ENCODE results near the gene RAB7A.
"Not testable (repeated sequence)": the region's sequence is repeated elsewhere in the genome, so short reads cannot be mapped to it uniquely, and the experiment has no call there.

The RAB7A gene

GRCh38 chr3:128815318-128816064, 89.5 kb downstream of the RAB7A start:
- DNase-seq (ENCODE audit: low read depth in 2 of 2), result no peak

- no peak for DNase-seq (ENCODE audit: low read depth in 2 of 2)
These were observed 92.3 kb downstream of the RAB7A start for GRCh38 chr3:128818186-128818787.

GRCh38 chr3:128820252-128820839, 94.4 kb downstream of the RAB7A start:
- DNase-seq (ENCODE audit: low read depth in 2 of 2), result no peak

- DNase-seq (ENCODE audit: low read depth in 2 of 2), result no peak
These were observed 97.0 kb downstream of the RAB7A start for GRCh38 chr3:128823008-128823407.

GRCh38 chr3:128823631-128824030, 97.6 kb downstream of the RAB7A start:
- DNase-seq (ENCODE audit: low read depth in 2 of 2), result no peak

- DNase-seq (ENCODE audit: low read depth in 2 of 2), result no peak
These were observed 98.3 kb downstream of the RAB7A start for GRCh38 chr3:128824132-128824850.

- no peak for DNase-seq (ENCODE audit: low read depth in 2 of 2)
These were observed 99.2 kb downstream of the RAB7A start for GRCh38 chr3:128825117-128825725.

- not testable (repeated sequence) for DNase-seq (ENCODE audit: low read depth in 2 of 2)
These were observed 103.1 kb downstream of the RAB7A start for GRCh38 chr3:128829087-128829486.

- not testable (repeated sequence) for DNase-seq (ENCODE audit: low read depth in 2 of 2)
These were observed 104.1 kb downstream of the RAB7A start for GRCh38 chr3:128829925-128830625.

- DNase-seq (ENCODE audit: low read depth in 2 of 2), result not testable (repeated sequence)
These were observed 104.8 kb downstream of the RAB7A start for GRCh38 chr3:128830762-128831161.

- DNase-seq (ENCODE audit: low read depth in 2 of 2), result not testable (repeated sequence)
These were observed 107.0 kb downstream of the RAB7A start for GRCh38 chr3:128832979-128833378.

GRCh38 chr3:128835096-128835495, 109.1 kb downstream of the RAB7A start:
- DNase-seq (ENCODE audit: low read depth in 2 of 2), result no peak

GRCh38 chr3:128841926-128842920, 116.2 kb downstream of the RAB7A start:
- no peak for DNase-seq (ENCODE audit: low read depth in 2 of 2)

GRCh38 chr3:128844502-128844901, 118.5 kb downstream of the RAB7A start:
- no peak for DNase-seq (ENCODE audit: low read depth in 2 of 2)

- no peak for DNase-seq (ENCODE audit: low read depth in 2 of 2)
These were observed 119.3 kb downstream of the RAB7A start for GRCh38 chr3:128845119-128845777.

- peak; percentile 48 to 51 for DNase-seq (ENCODE audit: low read depth in 2 of 2)
These were observed 119.9 kb downstream of the RAB7A start for GRCh38 chr3:128845778-128846485.

GRCh38 chr3:128846486-128846891, 120.5 kb downstream of the RAB7A start:
- DNase-seq (ENCODE audit: low read depth in 2 of 2), result no peak

- DNase-seq (ENCODE audit: low read depth in 2 of 2), result no peak
These were observed 121.8 kb downstream of the RAB7A start for GRCh38 chr3:128847666-128848370.
